NCI-H1436 (cell line): Measurements from ENCODE around the gene KRTAP5-4.
"Not testable (repeated sequence)": the region's sequence is repeated elsewhere in the genome, so short reads cannot be mapped to it uniquely, and the experiment has no call there.

Experiments
- DNase-seq: peaks from one replicate; lab custom pipeline; 2025; lab: John Stamatoyannopoulos, UW

Gene KRTAP5-4

GRCh38 chr11:1622086-1622485, at the start of gene KRTAP5-4:
TSS of gene KRTAP5-4 (minus strand) at chr11:1622138. CDS start at chr11:1622093, 45 bp downstream.
- no peak for DNase-seq

GRCh38 chr11:1671658-1672057, 49.7 kb upstream of the KRTAP5-4 start:
- no peak for DNase-seq

GRCh38 chr11:1670905-1671371, 49.0 kb upstream of the KRTAP5-4 start:
- DNase-seq, result no peak

- DNase-seq, result not testable (repeated sequence)
Measured at GRCh38 chr11:1670457-1670856, 48.5 kb upstream of the KRTAP5-4 start.

- no peak for DNase-seq
Measured at GRCh38 chr11:1669546-1670218, 47.7 kb upstream of the KRTAP5-4 start.

GRCh38 chr11:1668911-1669473, 47.1 kb upstream of the KRTAP5-4 start:
- no peak for DNase-seq

- no peak for DNase-seq
Measured at GRCh38 chr11:1667906-1668305, 46.0 kb upstream of the KRTAP5-4 start.

- no peak for DNase-seq
Measured at GRCh38 chr11:1667121-1667850, 45.3 kb upstream of the KRTAP5-4 start.

- no peak for DNase-seq
Measured at GRCh38 chr11:1665313-1665712, 43.4 kb upstream of the KRTAP5-4 start.

- DNase-seq, result not testable (repeated sequence)
Measured at GRCh38 chr11:1662699-1663283, 40.9 kb upstream of the KRTAP5-4 start.

GRCh38 chr11:1661454-1662269, 39.7 kb upstream of the KRTAP5-4 start:
- DNase-seq, result not testable (repeated sequence)

GRCh38 chr11:1660111-1660867, 38.4 kb upstream of the KRTAP5-4 start:
- no peak for DNase-seq

GRCh38 chr11:1659506-1659905, 37.6 kb upstream of the KRTAP5-4 start:
- no peak for DNase-seq

GRCh38 chr11:1656670-1657069, 34.7 kb upstream of the KRTAP5-4 start:
- no peak for DNase-seq

GRCh38 chr11:1656061-1656441, 34.1 kb upstream of the KRTAP5-4 start:
- no peak for DNase-seq

- DNase-seq, result no peak
Measured at GRCh38 chr11:1655168-1656060, 33.5 kb upstream of the KRTAP5-4 start.

GRCh38 chr11:1654388-1655167, 32.6 kb upstream of the KRTAP5-4 start:
- DNase-seq, result no peak

GRCh38 chr11:1653541-1654387, 31.8 kb upstream of the KRTAP5-4 start:
- DNase-seq, result no peak
